D721Med (cell line): ENCODE results near the gene AP5B1.

Experiments used
- DNase-seq: peaks from one replicate; pipeline ENCODE4 v3.0.0; 2011; ENCODE audit warnings: low spot score; ENCODE audit not compliant: insufficient read length
- FAIRE-seq: peaks from 2 replicates; lab custom pipeline; 2011; peaks lifted over from hg19 to GRCh38; lab: Jason Lieb, UNC
- CTCF ChIP-seq: IDR thresholded peaks from 2 replicates; pipeline ENCODE4 v1.5.1; 2012; ENCODE audit warnings: mild to moderate bottlenecking, control low read depth; ENCODE audit not compliant: insufficient read depth; ENCODE audit errors: missing control alignments

Gene AP5B1

GRCh38 chr11:65798882-65799281 is 18.1 kb upstream of the AP5B1 start:
- TF ChIP-seq CTCF = no peak
- DNase-seq (no peak), FAIRE-seq (no peak)

- FAIRE-seq (no peak), DNase-seq (no peak)
- no peak for TF ChIP-seq CTCF
These were observed 16.9 kb upstream of the AP5B1 start for GRCh38 chr11:65797711-65798110.

- TF ChIP-seq CTCF = no peak
- FAIRE-seq (no peak), DNase-seq (no peak)
These were observed 16.2 kb upstream of the AP5B1 start for GRCh38 chr11:65796726-65797601.

DNA sequence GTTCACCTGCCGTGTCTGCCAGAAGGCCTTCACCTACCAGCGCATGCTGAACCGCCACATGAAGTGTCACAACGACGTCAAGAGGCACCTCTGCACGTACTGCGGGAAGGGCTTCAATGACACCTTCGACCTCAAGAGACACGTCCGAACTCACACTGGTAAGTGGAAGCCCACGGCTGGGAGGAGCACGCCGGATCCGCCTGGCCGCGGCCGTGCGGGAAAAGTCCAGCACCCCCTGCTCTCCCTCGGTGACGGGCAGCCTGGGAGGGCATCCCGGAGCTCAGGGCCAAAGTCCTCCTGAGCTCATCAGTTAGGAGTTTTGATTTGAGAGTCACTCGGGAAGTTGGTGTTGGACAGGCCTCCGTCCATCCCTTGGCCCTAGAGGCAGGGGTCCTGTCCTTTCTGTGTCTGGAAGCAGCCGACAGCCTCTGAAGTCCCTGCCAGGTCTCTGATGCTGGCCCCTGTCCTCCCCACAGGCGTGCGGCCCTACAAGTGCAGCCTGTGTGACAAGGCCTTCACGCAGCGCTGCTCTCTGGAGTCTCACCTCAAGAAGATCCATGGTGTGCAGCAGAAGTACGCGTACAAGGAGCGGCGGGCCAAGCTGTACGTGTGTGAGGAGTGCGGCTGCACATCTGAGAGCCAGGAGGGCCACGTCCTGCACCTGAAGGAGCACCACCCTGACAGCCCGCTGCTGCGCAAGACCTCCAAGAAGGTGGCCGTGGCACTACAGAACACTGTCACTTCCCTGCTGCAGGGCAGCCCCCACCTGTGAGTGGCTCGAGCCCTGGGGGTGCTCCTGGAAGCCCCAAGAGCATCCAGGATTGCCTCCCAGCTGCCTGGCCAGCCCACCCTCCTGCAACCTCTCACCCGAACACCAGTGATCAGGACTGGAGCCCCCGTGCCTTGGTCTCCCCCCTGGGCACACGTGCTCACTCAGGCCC is 14.1 kb upstream of the AP5B1 start:
- no peak for TF ChIP-seq CTCF
- DNase-seq (no peak), FAIRE-seq (no peak)

GRCh38 chr11:65793625-65794400 is 13.0 kb upstream of the AP5B1 start:
- no peak for FAIRE-seq

More at GRCh38 chr11:65793625-65794400, 13.0 kb upstream of the AP5B1 start:
- DNase-seq = no peak
- no peak for TF ChIP-seq CTCF
